Hindlimb muscle (tissue), 1 donor: ENCODE measurements around the gene LRMDA. TPM values are rescaled to one million over a fixed set of nuclear protein-coding genes. Genes with fewer than 3 reads are reported as not detected.
"Not testable (repeated sequence)": the region's sequence is repeated elsewhere in the genome, so short reads cannot be mapped to it uniquely, and the experiment has no call there.

Experiments
- DNase-seq: peaks from one replicate; pipeline ENCODE4 v3.0.0-alpha.2; 2013
- polyA plus RNA-seq: library from polyadenylated mRNA; unstranded; fragments of 120-200 nt; gene quantifications from one replicate; pipeline ENCODE4 v1.2.1, GENCODE V29; 2013; ENCODE audit not compliant: insufficient read length

The LRMDA gene
- polyA plus RNA-seq, 1 donor = 6.6 TPM

- DNase-seq = no peak
Observed at GRCh38 chr10:76469675-76470074, 1038.3 kb downstream of the LRMDA start.

- no peak for DNase-seq
Observed at GRCh38 chr10:76479103-76479790, 1047.8 kb downstream of the LRMDA start.

GRCh38 chr10:76481178-76481577 is 1049.8 kb downstream of the LRMDA start:
- DNase-seq = no peak

- DNase-seq = no peak
Observed at GRCh38 chr10:76487582-76487981, 1056.2 kb downstream of the LRMDA start.

GRCh38 chr10:76488602-76489001 is 1057.2 kb downstream of the LRMDA start:
- no peak for DNase-seq

GRCh38 chr10:76491216-76491615 is 1059.8 kb downstream of the LRMDA start:
- no peak for DNase-seq

- no peak for DNase-seq
Observed at GRCh38 chr10:76492026-76492425, 1060.6 kb downstream of the LRMDA start.

GRCh38 chr10:76492678-76493472 is 1061.5 kb downstream of the LRMDA start:
- no peak for DNase-seq

- DNase-seq = no peak
Observed at GRCh38 chr10:76497666-76498065, 1066.2 kb downstream of the LRMDA start.

- DNase-seq = no peak
Observed at GRCh38 chr10:76504823-76505222, 1073.4 kb downstream of the LRMDA start.

- no peak for DNase-seq
Observed at GRCh38 chr10:76509446-76509845, 1078.0 kb downstream of the LRMDA start.

GRCh38 chr10:76514321-76514720 is 1082.9 kb downstream of the LRMDA start:
- DNase-seq = no peak

- DNase-seq = no peak
Observed at GRCh38 chr10:76514869-76515268, 1083.4 kb downstream of the LRMDA start.

- DNase-seq = no peak
Observed at GRCh38 chr10:76522547-76522946, 1091.1 kb downstream of the LRMDA start.

- DNase-seq = no peak
Observed at GRCh38 chr10:76523246-76523645, 1091.8 kb downstream of the LRMDA start.

- no peak for DNase-seq
Observed at GRCh38 chr10:76523791-76524351, 1092.4 kb downstream of the LRMDA start.

GRCh38 chr10:76526833-76527232 is 1095.4 kb downstream of the LRMDA start:
- not testable (repeated sequence) for DNase-seq

- DNase-seq = no peak
Observed at GRCh38 chr10:76540331-76540730, 1108.9 kb downstream of the LRMDA start.

- DNase-seq = no peak
Observed at GRCh38 chr10:76540786-76541185, 1109.4 kb downstream of the LRMDA start.

GRCh38 chr10:76541852-76542251 is 1110.4 kb downstream of the LRMDA start:
- no peak for DNase-seq

GRCh38 chr10:76542307-76542930 is 1111.0 kb downstream of the LRMDA start:
- DNase-seq = no peak

GRCh38 chr10:76543655-76544054 is 1112.2 kb downstream of the LRMDA start:
- DNase-seq = no peak

GRCh38 chr10:76544789-76545188 is 1113.4 kb downstream of the LRMDA start:
- DNase-seq = no peak
